ENCODE results near the gene FGFR2. TPM values are rescaled to one million over a fixed set of nuclear protein-coding genes. Genes with fewer than 3 reads are reported as not detected.

FGFR2 gene
- total and polyA plus RNA-seq, 2 of the 4 experiments (the other 2 are of a cell fraction) = not detected

GRCh38 chr10:121459279-121459621 is 139.0 kb downstream of the FGFR2 start:
- intact Hi-C loops (cut with micrococcal nuclease) = no loop called here
- ATAC-seq (ENCODE audit: low read depth) (no peak), DNase-seq (no peak)
- Histone ChIP-seq H3K9me1 (ENCODE audit: insufficient read depth, low read length) (no peaks in the 10 kb centered on the region), H2BK15ac (ENCODE audit: low read depth, low read length) (no peak overlapping the region), H3K27me3 (ENCODE audit: control insufficient read depth, insufficient read depth, low read length) (no peaks in the 10 kb centered on the region), H2AK5ac (ENCODE audit: low read depth, low read length) (no peak overlapping the region), H3K27ac (ENCODE audit: insufficient read depth, low read length) (no peak overlapping the region), H4K20me1 (ENCODE audit: insufficient read depth, low read length) (no peaks in the 10 kb centered on the region), H3K4ac (ENCODE audit: low read depth, low read length) (no peak overlapping the region), H4K8ac (ENCODE audit: low read depth in 2 of 2, low read length in 2 of 2) (no peak overlapping the region), H2BK5ac (ENCODE audit: low read depth, low read length, poor library complexity, severe bottlenecking) (no peak overlapping the region), H3K14ac (replicated peaks; ENCODE audit: low read depth, low read length) (no peak overlapping the region), H3K4me1 (ENCODE audit: control insufficient read depth, insufficient read depth, low read length) (no peaks in the 10 kb centered on the region), H2AFZ (replicated peaks; ENCODE audit: low read length, poor library complexity) (no peak overlapping the region), H3K18ac (ENCODE audit: low read depth, low read length) (no peak overlapping the region), H2BK120ac (ENCODE audit: low read depth, low read length) (no peak overlapping the region), H3K79me1 (ENCODE audit: low read depth in 1 of 2, low read length in 2 of 2) (no peaks in the 10 kb centered on the region), H2AK9ac (replicated peaks; ENCODE audit: low read depth, low read length, poor library complexity) (no peak overlapping the region), H3K23ac (ENCODE audit: low read depth, low read length) (no peak overlapping the region), H3K36me3 (ENCODE audit: control insufficient read depth, insufficient read depth, low read length) (no peaks in the 10 kb centered on the region), H4K5ac (ENCODE audit: low read depth, low read length) (no peak overlapping the region), H3K9me3 (ENCODE audit: control insufficient read depth, insufficient read depth, low read length) (peaks cover 35% of the 10 kb centered on the region), H3K56ac (ENCODE audit: extremely low read depth, insufficient read depth, low read length) (no peak overlapping the region), H3K4me3 (ENCODE audit: insufficient read depth, low read depth, low read length) (no peak overlapping the region), H4K91ac (ENCODE audit: insufficient read depth, low read depth, low read length) (no peak overlapping the region), H3K4me2 (ENCODE audit: low read depth, low read length) (no peak overlapping the region), H2BK20ac (ENCODE audit: low read depth, low read length) (no peak overlapping the region), H3K9ac (ENCODE audit: low read depth, low read length) (no peak overlapping the region)
- in situ Hi-C loops (cut with MboI; ENCODE audit: low sequenced_read_pairs) = no loop called here
- dilution Hi-C loops (cut with HindIII; ENCODE audit: low sequenced_read_pairs, unreplicated experiment) = no loop called here
- ChIA-PET CTCF (no interaction called here), POLR2A (ENCODE audit: unreplicated experiment) (no interaction called here)
- BruUV-seq (replicated peaks) = no TSS peak
- TF ChIP-seq RAD21 (IDR thresholded peaks at IDR 0.05; ENCODE audit: low read length) = no peak
- no peak for TF ChIP-seq SMC3 (IDR thresholded peaks at IDR 0.05; ENCODE audit: low read depth, low read length)
- no peak for TF ChIP-seq POLR2A (IDR thresholded peaks at IDR 0.05; ENCODE audit: low read depth, low read length)
- TF ChIP-seq RCOR1 (IDR thresholded peaks at IDR 0.05; ENCODE audit: insufficient replicate concordance, low read length) = no peak
- TF ChIP-seq NFE2L2 (IDR thresholded peaks at IDR 0.05; ENCODE audit: low read depth, low read length) = no peak
- no peak for TF ChIP-seq FOS (IDR thresholded peaks at IDR 0.05; ENCODE audit: low read depth, low read length)
- TF ChIP-seq RFX5 (IDR thresholded peaks at IDR 0.05; ENCODE audit: low read depth, low read length) = no peak
- no peak for TF ChIP-seq CTCF (conservative IDR thresholded peaks at IDR 0.05; ENCODE audit: low read depth, low read length)
- no peak for TF ChIP-seq MAFK (IDR thresholded peaks at IDR 0.05; ENCODE audit: low read depth, low read length)
- no peak for TF ChIP-seq CHD1 (IDR thresholded peaks at IDR 0.05; ENCODE audit: low read depth, low read length)
- TF ChIP-seq, protein P1, sequence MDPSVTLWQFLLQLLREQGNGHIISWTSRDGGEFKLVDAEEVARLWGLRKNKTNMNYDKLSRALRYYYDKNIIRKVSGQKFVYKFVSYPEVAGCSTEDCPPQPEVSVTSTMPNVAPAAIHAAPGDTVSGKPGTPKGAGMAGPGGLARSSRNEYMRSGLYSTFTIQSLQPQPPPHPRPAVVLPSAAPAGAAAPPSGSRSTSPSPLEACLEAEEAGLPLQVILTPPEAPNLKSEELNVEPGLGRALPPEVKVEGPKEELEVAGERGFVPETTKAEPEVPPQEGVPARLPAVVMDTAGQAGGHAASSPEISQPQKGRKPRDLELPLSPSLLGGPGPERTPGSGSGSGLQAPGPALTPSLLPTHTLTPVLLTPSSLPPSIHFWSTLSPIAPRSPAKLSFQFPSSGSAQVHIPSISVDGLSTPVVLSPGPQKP (IDR thresholded peaks at IDR 0.05; ENCODE audit: borderline replicate concordance, low read depth, low read length) = no peak
- no peak for TF ChIP-seq USF2 (IDR thresholded peaks at IDR 0.05; ENCODE audit: low read depth, low read length)
- TF ChIP-seq MAZ (IDR thresholded peaks at IDR 0.05; ENCODE audit: borderline replicate concordance, low read depth, low read length) = no peak
- WGBS, 2 experiments (ENCODE audit: extremely low coverage in 2 of 2, insufficient read length in 1 of 2) = no CpG with 5 or more reads among the region's 6 CpGs

Data from IMR-90 (cell line).